HG02759 (cell line): ENCODE data around the gene AP1B1.

Experiments
- ATAC-seq: cut with Tn5 transposase; IDR thresholded peaks from one replicate; pipeline ENCODE4 v1.9.1; 2021; ENCODE audit warnings: mild to moderate bottlenecking, moderate library complexity; ENCODE audit not compliant: unreplicated experiment

Gene AP1B1

GRCh38 chr22:29301716-29302401, 86.5 kb downstream of the AP1B1 start:
- no peak for ATAC-seq

- no peak for ATAC-seq
These were observed 87.4 kb downstream of the AP1B1 start for GRCh38 chr22:29300807-29301601.

GRCh38 chr22:29300467-29300806, 87.9 kb downstream of the AP1B1 start:
- ATAC-seq: no peak

- no peak for ATAC-seq
These were observed 89.1 kb downstream of the AP1B1 start for GRCh38 chr22:29299136-29299900.

- ATAC-seq: no peak
These were observed 89.7 kb downstream of the AP1B1 start for GRCh38 chr22:29298641-29299040.

GRCh38 chr22:29292379-29292778, 96.0 kb downstream of the AP1B1 start:
- no peak for ATAC-seq

- no peak for ATAC-seq
These were observed 97.2 kb downstream of the AP1B1 start for GRCh38 chr22:29291215-29291614.

- no peak for ATAC-seq
These were observed 98.3 kb downstream of the AP1B1 start for GRCh38 chr22:29290061-29290460.

- no peak for ATAC-seq
These were observed 99.5 kb downstream of the AP1B1 start for GRCh38 chr22:29288837-29289236.

GRCh38 chr22:29284196-29284595, 104.2 kb downstream of the AP1B1 start:
- ATAC-seq: no peak

GRCh38 chr22:29277927-29278326, 110.4 kb downstream of the AP1B1 start:
- no peak for ATAC-seq
